Nephron progenitor cell (in vitro differentiated cells): ENCODE results near the gene ATP2B2.

Experiments
- DNase-seq: peaks from one replicate; pipeline ENCODE4 v3.0.0; 2021
- H3K27ac Mint-ChIP-seq: 2 replicates; pipeline ENCODE4 v1.8.0; 2021; ENCODE audit warnings: mild to moderate bottlenecking, moderate library complexity, mixed read lengths
- H3K27me3 Mint-ChIP-seq: 2 replicates; pipeline ENCODE4 v1.8.0; 2021; ENCODE audit warnings: mild to moderate bottlenecking, low read depth, mixed read lengths; ENCODE audit not compliant: poor library complexity
- H3K36me3 Mint-ChIP-seq: 2 replicates; pipeline ENCODE4 v1.8.0; 2021; ENCODE audit warnings: low read depth, mixed read lengths
- H3K4me1 Mint-ChIP-seq: 2 replicates; pipeline ENCODE4 v1.8.0; 2021; ENCODE audit warnings: mixed read lengths
- H3K4me3 Mint-ChIP-seq: 2 replicates; pipeline ENCODE4 v1.8.0; 2021; ENCODE audit warnings: mild to moderate bottlenecking, moderate library complexity, mixed read lengths
- H3K9me3 Mint-ChIP-seq: 2 replicates; pipeline ENCODE4 v1.8.0; 2021; ENCODE audit warnings: mild to moderate bottlenecking, moderate library complexity, mixed read lengths
- TF ChIP-seq, protein P1 (sequence below): fragments of 200-600 bp; sonication (generic); IDR thresholded peaks from 2 replicates; pipeline ENCODE4 v1.5.0; 2021; ENCODE audit warnings: antibody characterized with exemption

ATP2B2 gene

DNA sequence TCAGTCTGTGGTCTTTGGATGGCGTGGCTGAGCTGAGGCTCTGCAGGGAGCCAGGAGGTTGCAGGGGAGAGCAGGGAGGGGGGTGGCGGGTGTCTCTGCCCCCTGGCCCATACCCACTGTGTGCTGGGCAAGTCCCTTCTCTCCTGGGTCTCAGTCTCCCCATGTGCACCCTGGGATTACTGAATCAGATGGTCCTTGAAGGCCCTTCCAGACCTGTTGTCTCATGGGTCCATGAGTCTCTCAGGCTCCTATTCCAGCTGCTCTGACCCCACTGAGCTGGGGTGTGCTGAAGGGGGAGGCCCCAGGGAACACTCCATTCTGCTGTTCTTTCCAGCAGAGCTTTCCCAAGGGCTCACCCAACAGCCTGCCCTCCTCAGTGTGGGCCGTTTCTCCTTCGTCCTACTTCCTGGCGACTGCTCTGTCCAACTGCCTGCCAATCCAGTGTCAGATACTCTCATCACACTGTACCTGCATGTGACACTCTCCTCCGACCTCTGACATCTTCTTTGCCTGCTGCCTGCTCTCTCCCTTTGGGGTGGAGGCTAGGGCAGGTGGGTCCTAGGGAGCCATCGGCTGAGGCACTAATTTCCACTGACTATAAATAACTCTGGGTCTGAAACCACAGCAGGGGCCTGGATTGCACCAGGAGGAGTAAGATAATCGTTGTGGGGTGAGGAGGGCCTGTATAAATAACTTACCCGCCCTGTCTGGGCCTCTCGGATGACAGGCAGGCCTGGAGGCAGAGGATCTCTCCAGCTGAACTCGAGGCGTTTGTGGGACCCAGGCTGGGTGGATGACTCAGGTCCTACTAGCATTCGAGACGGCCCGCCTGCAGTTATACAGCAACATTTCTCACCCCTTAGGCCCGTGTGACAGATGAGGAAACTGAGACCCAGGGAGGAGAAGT lies 67.1 kb downstream of the ATP2B2 start:
- Mint-ChIP-seq H3K27ac (peak overlapping the region; percentile 89), H3K36me3 (no peaks in the 10 kb centered on the region), H3K4me3 (peak overlapping the region; percentile 51), H3K27me3 (peaks cover 13% of the 10 kb centered on the region), H3K9me3 (no peaks in the 10 kb centered on the region), H3K4me1 (peaks cover 58% of the 10 kb centered on the region)
- peak; percentile 41 for DNase-seq
- TF ChIP-seq, protein P1, sequence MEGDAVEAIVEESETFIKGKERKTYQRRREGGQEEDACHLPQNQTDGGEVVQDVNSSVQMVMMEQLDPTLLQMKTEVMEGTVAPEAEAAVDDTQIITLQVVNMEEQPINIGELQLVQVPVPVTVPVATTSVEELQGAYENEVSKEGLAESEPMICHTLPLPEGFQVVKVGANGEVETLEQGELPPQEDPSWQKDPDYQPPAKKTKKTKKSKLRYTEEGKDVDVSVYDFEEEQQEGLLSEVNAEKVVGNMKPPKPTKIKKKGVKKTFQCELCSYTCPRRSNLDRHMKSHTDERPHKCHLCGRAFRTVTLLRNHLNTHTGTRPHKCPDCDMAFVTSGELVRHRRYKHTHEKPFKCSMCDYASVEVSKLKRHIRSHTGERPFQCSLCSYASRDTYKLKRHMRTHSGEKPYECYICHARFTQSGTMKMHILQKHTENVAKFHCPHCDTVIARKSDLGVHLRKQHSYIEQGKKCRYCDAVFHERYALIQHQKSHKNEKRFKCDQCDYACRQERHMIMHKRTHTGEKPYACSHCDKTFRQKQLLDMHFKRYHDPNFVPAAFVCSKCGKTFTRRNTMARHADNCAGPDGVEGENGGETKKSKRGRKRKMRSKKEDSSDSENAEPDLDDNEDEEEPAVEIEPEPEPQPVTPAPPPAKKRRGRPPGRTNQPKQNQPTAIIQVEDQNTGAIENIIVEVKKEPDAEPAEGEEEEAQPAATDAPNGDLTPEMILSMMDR, result no peak

GRCh38 chr3:10437272-10437994 lies 68.0 kb downstream of the ATP2B2 start:
- peaks cover 7% of the 10 kb centered on the region for H3K27me3 Mint-ChIP-seq
- no peaks in the 10 kb centered on the region for H3K36me3 Mint-ChIP-seq
- DNase-seq, result no peak
- H3K9me3 Mint-ChIP-seq, result no peaks in the 10 kb centered on the region
- TF ChIP-seq, protein P1, result no peak
- no peak overlapping the region for H3K4me3 Mint-ChIP-seq
- H3K4me1 Mint-ChIP-seq, result peaks cover 60% of the 10 kb centered on the region
- no peak overlapping the region for H3K27ac Mint-ChIP-seq

- Mint-ChIP-seq H3K27ac (no peak overlapping the region), H3K36me3 (no peaks in the 10 kb centered on the region), H3K9me3 (no peaks in the 10 kb centered on the region), H3K27me3 (peaks cover 1% of the 10 kb centered on the region), H3K4me3 (no peak overlapping the region), H3K4me1 (peaks cover 56% of the 10 kb centered on the region)
- no peak for DNase-seq
- TF ChIP-seq, protein P1, result no peak
These were observed 69.5 kb downstream of the ATP2B2 start for GRCh38 chr3:10435850-10436249.

DNA sequence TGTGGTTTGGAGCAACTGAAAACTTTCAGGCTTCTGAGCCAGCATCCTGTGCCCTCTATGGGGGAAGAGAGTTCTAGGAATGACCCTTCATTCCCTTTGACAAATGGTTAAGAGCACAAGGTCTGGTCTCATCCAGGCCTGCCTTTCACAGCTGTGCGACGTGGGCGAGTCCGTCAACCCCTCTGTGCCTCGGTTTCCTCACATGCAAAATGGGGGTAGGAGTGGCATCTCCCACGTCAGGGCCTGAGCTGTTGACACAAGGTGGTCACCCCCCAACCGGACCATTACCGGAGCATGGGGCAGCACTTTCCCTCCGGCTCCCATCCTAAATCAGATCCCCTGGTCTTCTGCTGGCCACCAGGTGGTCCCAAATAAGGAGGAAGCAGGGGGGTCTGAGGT lies 70.4 kb downstream of the ATP2B2 start:
- Mint-ChIP-seq H3K9me3 (no peaks in the 10 kb centered on the region), H3K27ac (no peak overlapping the region), H3K36me3 (no peaks in the 10 kb centered on the region), H3K27me3 (peaks cover 9% of the 10 kb centered on the region), H3K4me3 (no peak overlapping the region), H3K4me1 (peaks cover 47% of the 10 kb centered on the region)
- no peak for DNase-seq
- TF ChIP-seq, protein P1, result no peak

DNA sequence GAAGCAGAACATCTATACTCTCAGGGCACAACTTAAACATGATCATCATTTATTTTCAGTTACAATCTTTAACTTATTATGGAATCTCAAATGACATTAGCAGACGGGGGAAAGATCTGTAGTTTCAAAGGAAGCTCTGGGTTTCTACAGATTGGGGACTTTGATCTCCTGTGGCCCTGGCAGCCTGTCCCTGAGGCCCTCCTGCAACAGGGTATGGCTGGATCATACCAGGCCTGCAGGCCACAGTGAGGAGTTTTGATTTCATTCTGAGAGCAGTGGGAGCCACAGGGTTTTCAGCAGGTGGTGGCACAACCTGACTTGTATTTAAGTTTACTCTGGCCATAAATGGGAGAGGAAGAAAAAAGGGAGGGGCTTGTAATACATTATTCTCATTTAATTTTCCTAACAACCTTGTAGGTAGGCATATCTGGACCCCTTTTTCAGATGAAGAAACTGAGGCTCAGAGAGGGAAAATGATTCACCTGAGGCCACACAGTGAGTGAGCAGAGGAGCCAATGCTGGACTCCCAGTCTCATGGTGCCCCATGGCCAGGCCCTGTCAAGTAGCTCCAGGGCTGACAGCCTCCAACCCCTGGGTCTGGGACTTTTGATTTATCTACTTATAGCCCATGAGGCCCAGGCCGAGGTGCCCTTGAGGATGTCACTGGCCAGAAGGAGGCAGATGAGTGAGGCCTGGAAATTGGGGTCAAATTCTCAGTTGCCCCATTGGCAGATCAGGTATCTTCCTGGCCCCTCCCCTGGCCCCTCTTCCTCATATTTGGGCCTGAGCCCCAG lies 71.0 kb downstream of the ATP2B2 start:
- DNase-seq, result no peak
- H3K4me3 Mint-ChIP-seq, result no peak overlapping the region
- TF ChIP-seq, protein P1, result no peak
- no peaks in the 10 kb centered on the region for H3K9me3 Mint-ChIP-seq
- H3K27me3 Mint-ChIP-seq, result peaks cover 9% of the 10 kb centered on the region
- no peaks in the 10 kb centered on the region for H3K36me3 Mint-ChIP-seq
- H3K4me1 Mint-ChIP-seq, result peaks cover 46% of the 10 kb centered on the region
- H3K27ac Mint-ChIP-seq, result no peak overlapping the region
